Measurements from ENCODE around the gene TRIM62. TPM values are rescaled to one million over a fixed set of nuclear protein-coding genes. Genes with fewer than 3 reads are reported as not detected.

The TRIM62 gene
- total RNA-seq, 2 experiments from 2014 or later: 2.4 to 8.4 TPM

DNA sequence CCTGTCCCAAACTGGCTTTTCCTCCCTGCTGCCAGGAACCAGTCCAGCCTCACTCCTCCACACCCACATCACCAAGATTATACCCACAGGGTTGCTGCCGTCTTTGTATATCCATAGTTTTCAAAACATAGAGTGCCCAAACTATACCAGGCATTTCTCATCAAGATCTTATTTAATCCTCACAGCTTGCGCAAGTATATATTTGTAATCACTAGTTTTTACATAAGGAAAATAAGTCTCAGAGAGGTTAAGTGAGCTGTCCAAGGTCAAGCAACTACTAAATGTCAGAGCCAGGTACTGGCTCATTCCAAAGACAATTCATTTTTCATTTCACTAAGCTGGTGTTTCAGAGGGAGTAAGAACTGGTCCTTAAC is 39.5 kb upstream of the TRIM62 start:
- ChIA-PET POLR2A (no interaction called here), CTCF (ENCODE audit: unreplicated experiment) (no interaction called here)
- DNase-seq (ENCODE audit: low spot score): no peak
- no peaks in the 10 kb centered on the region for H3K36me3 ChIP-seq (ENCODE audit: insufficient read depth, low read length)
- H3K4me2 ChIP-seq (ENCODE audit: low read length): no peak overlapping the region
- BruUV-seq (replicated peaks): no TSS peak
- no peaks in the 10 kb centered on the region for H3K9me2 ChIP-seq (ENCODE audit: insufficient read depth, low read length)
- TF ChIP-seq EZH2phosphoT487 (IDR thresholded peaks at IDR 0.05; ENCODE audit: borderline replicate concordance, low read depth, low read length): no peak
- TF ChIP-seq, protein P1, sequence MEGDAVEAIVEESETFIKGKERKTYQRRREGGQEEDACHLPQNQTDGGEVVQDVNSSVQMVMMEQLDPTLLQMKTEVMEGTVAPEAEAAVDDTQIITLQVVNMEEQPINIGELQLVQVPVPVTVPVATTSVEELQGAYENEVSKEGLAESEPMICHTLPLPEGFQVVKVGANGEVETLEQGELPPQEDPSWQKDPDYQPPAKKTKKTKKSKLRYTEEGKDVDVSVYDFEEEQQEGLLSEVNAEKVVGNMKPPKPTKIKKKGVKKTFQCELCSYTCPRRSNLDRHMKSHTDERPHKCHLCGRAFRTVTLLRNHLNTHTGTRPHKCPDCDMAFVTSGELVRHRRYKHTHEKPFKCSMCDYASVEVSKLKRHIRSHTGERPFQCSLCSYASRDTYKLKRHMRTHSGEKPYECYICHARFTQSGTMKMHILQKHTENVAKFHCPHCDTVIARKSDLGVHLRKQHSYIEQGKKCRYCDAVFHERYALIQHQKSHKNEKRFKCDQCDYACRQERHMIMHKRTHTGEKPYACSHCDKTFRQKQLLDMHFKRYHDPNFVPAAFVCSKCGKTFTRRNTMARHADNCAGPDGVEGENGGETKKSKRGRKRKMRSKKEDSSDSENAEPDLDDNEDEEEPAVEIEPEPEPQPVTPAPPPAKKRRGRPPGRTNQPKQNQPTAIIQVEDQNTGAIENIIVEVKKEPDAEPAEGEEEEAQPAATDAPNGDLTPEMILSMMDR (conservative IDR thresholded peaks at IDR 0.05; ENCODE audit: low read length): no peak
- no peak overlapping the region for H3K27ac ChIP-seq (ENCODE audit: low read depth, low read length, poor library complexity, severe bottlenecking)
- H3K9me3 ChIP-seq (ENCODE audit: low read length): peaks cover 9% of the 10 kb centered on the region; the same call in 1 of the 2 replicates
- H2AFZ ChIP-seq (ENCODE audit: low read length): no peak overlapping the region
- H3K4me1 ChIP-seq (ENCODE audit: insufficient read depth, low read length, poor library complexity, severe bottlenecking): no peaks in the 10 kb centered on the region
- intact Hi-C loops (cut with micrococcal nuclease; ENCODE audit: unreplicated experiment): no loop called here
- H3K4me3 ChIP-seq (ENCODE audit: low read depth, low read length, poor library complexity, severe bottlenecking): no peak overlapping the region
- no peaks in the 10 kb centered on the region for H4K20me1 ChIP-seq (ENCODE audit: insufficient read depth, low read length)
- no peaks in the 10 kb centered on the region for H3K79me2 ChIP-seq (ENCODE audit: insufficient read depth, low read depth, low read length)

DNA sequence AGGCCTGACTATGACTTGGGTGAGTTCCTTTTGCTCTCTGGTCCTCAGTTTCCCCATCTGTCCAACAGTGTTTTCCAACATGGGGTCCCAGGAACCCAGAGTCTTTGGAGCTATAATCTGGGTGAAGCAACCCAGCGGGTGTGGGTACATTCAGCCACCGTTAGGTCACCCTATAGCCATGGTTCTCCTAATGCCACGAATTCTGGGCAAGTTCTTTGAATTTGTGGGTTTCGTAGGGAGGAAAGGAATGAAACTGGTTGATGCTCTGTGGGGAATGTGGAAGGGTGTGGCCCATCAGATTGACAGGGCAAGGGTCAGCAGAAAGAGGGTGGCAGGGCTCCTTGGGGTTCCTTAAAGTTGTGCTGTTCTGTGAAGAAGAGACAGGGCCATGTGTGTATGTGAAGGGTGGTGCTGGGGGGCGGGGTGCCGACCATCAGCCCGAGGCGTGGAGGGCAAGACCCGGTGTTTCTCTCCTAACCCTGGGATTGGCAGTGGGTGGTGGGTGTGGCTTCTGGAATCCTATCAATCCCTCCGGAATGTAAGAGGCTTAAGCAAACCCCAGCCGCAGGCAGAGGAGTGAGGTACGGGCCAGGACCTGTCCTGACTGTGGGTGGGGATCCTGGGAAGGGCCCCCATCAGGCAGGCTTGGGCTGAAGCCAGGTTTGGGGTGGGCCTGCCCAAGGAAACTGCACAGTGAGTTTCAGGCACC is 39.0 kb upstream of the TRIM62 start:
- no peak overlapping the region for H3K27ac ChIP-seq (ENCODE audit: low read depth, low read length, poor library complexity, severe bottlenecking)
- intact Hi-C loops (cut with micrococcal nuclease; ENCODE audit: unreplicated experiment): no loop called here
- CTCF ChIA-PET (ENCODE audit: unreplicated experiment): no interaction called here
- H3K36me3 ChIP-seq (ENCODE audit: insufficient read depth, low read length): no peaks in the 10 kb centered on the region
- BruUV-seq (replicated peaks): no TSS peak
- H3K4me2 ChIP-seq (ENCODE audit: low read length): no peak overlapping the region
- DNase-seq (ENCODE audit: low spot score): no peak
- H2AFZ ChIP-seq (ENCODE audit: low read length): no peak overlapping the region
- POLR2A ChIA-PET: no interaction called here
- TF ChIP-seq, protein P1 (conservative IDR thresholded peaks at IDR 0.05; ENCODE audit: low read length): no peak
- TF ChIP-seq EZH2phosphoT487 (IDR thresholded peaks at IDR 0.05; ENCODE audit: borderline replicate concordance, low read depth, low read length): no peak
- no peak overlapping the region for H3K4me3 ChIP-seq (ENCODE audit: low read depth, low read length, poor library complexity, severe bottlenecking)
- H4K20me1 ChIP-seq (ENCODE audit: insufficient read depth, low read length): no peaks in the 10 kb centered on the region
- H3K9me2 ChIP-seq (ENCODE audit: insufficient read depth, low read length): no peaks in the 10 kb centered on the region
- H3K79me2 ChIP-seq (ENCODE audit: insufficient read depth, low read depth, low read length): no peaks in the 10 kb centered on the region
- H3K4me1 ChIP-seq (ENCODE audit: insufficient read depth, low read length, poor library complexity, severe bottlenecking): no peaks in the 10 kb centered on the region
- peaks cover 9% of the 10 kb centered on the region; the same call in 1 of the 2 replicates for H3K9me3 ChIP-seq (ENCODE audit: low read length)

- DNase-seq (ENCODE audit: low spot score): no peak
- ChIA-PET POLR2A (no interaction called here), CTCF (ENCODE audit: unreplicated experiment) (no interaction called here)
- intact Hi-C loops (cut with micrococcal nuclease; ENCODE audit: unreplicated experiment): no loop called here
- Histone ChIP-seq H2AFZ (ENCODE audit: low read length) (no peak overlapping the region), H3K27ac (ENCODE audit: low read depth, low read length, poor library complexity, severe bottlenecking) (no peak overlapping the region), H3K79me2 (ENCODE audit: insufficient read depth, low read depth, low read length) (no peaks in the 10 kb centered on the region), H3K4me1 (ENCODE audit: insufficient read depth, low read length, poor library complexity, severe bottlenecking) (no peaks in the 10 kb centered on the region), H3K4me2 (ENCODE audit: low read length) (no peak overlapping the region), H3K36me3 (ENCODE audit: insufficient read depth, low read length) (no peaks in the 10 kb centered on the region), H3K4me3 (ENCODE audit: low read depth, low read length, poor library complexity, severe bottlenecking) (no peak overlapping the region), H3K9me2 (ENCODE audit: insufficient read depth, low read length) (no peaks in the 10 kb centered on the region), H4K20me1 (ENCODE audit: insufficient read depth, low read length) (no peaks in the 10 kb centered on the region), H3K9me3 (ENCODE audit: low read length) (peaks cover 9% of the 10 kb centered on the region; the same call in 1 of the 2 replicates)
- no TSS peak for BruUV-seq (replicated peaks)
- TF ChIP-seq, protein P1 (conservative IDR thresholded peaks at IDR 0.05; ENCODE audit: low read length): no peak
- TF ChIP-seq EZH2phosphoT487 (IDR thresholded peaks at IDR 0.05; ENCODE audit: borderline replicate concordance, low read depth, low read length): no peak
These were observed 38.2 kb upstream of the TRIM62 start for GRCh38 chr1:33219886-33220661.
